NCI-H1436 (cell line): Measurements from ENCODE around the gene PTP4A1.
"Not testable (repeated sequence)": the region's sequence is repeated elsewhere in the genome, so short reads cannot be mapped to it uniquely, and the experiment has no call there.

Experiments
- DNase-seq: peaks from one replicate; lab custom pipeline; 2025; lab: John Stamatoyannopoulos, UW

Gene PTP4A1

DNA sequence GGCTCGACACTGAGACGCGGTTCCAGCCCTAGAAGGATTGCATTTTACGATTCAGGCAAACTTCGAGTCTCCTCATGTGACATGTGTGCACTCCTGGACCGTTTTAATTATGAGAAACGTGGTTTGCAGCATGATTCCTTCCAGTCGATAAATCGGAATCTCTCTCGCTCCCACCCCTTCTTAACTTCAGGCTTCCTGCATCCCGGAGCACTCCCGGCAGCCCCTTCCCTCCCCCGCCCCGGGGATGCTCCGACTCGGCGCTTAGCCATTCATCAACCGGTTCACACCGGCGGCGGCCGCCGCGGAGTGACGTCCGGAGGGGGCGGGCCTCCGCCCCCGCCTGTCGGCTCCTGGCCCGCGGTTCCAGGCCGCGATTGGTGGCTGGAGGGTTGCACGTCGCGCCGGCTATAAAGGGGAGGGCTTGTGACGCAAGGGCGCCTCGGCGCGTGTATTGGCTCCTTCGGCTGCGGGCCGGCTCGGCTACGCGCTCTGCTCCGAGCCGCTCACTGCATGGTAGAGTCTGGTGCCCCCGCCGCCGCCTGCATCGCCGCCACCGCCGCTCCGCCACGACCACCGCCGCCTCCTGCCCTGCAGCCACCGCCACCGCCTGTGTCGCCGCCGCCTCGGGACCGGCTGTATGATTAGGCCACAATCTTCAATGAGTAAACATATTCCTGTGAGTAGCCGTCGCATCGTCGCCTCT is at the start of gene PTP4A1, which contains the start of gene LOC128125822:
Gene PTP4A1 (plus strand): TSS at position 437 of the 703 bp plus-strand sequence. CDS start 4,401 bp downstream, outside the sequence.
Gene LOC128125822 (plus strand): TSS at position 437 of the 703 bp plus-strand sequence.
- peak; percentile 96 for DNase-seq

DNA sequence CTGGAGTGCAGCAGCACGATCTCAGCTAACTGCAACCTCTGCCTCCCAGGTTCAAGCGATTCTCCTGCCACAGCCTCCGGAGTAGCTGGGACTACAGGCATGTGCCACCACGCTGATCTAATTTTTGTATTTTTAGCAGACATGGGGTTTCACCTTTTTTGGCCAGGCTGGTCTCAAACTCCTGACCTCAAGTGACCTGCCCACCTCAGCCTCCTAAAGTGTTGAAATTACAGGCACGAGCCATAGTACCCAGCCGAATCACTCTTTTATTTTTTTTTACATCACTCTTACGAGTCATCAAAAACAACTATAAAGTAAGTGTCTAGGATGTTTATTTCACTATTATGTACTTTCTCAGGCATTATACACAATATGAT is 49.4 kb upstream of the PTP4A1 start:
- DNase-seq: not testable (repeated sequence)

DNA sequence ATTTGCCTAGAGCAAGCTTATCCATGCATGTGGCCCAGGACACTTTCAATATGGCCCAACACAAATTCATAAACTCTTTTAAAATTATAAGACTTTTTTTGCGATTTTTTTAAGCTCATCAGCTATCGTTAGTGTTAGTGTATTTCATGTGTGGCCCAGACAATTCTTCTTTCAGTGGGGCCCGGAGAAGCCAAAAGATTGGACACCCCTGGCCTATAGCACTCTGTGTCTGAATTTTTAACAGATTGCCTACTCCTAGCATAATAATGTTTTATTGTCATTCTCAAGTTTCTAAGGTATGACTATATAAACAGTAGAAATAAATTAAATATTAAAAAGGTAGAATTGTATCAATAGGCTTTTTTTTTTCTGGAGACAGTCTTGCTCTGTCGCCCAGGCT is 48.6 kb upstream of the PTP4A1 start:
- no peak for DNase-seq

GRCh38 chr6:63525186-63525878 is 46.9 kb upstream of the PTP4A1 start:
- DNase-seq: no peak

DNA sequence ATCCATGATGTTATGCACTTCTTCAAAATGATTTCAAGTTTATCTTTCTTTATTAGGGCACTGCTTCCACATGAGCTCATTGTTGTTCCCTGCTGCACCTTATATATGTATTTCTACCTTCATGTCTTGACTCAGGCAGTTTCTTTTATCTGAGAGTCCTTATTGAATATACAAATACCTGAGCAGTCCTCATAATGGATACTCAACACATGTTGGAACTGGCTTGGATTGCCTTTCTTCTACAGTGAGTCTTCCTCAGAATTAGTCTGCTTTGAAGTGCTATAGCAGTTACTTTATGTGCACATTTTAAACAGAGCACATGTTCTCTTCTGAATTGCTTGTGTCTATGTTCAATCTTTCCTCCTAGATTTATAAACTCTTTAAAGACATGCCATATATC is 45.3 kb upstream of the PTP4A1 start:
- DNase-seq: no peak

GRCh38 chr6:63527658-63528514 is 44.4 kb upstream of the PTP4A1 start:
- DNase-seq: no peak

DNA sequence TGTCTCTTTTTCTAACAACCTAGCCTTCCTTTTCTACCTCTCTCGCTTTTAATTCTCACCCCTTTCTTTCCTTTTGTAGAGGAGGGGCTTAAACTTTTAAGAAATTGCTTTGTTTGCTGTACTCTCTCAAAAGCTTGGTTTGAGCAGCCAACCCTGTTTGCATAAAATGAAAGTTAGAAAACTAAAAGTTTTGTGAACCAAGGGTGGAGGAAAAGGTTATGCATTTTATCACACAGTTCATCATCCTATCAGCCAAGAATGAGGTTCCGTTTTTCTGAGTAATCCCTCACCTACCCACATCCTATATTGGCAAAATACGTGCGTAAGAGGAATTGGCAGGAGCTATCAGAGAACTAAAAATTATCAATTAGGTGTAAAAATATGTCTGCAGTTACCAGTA is 42.8 kb upstream of the PTP4A1 start:
- no peak for DNase-seq

GRCh38 chr6:63530182-63530581 is 42.1 kb upstream of the PTP4A1 start:
- DNase-seq: no peak

- DNase-seq: no peak
These were observed 41.3 kb upstream of the PTP4A1 start for GRCh38 chr6:63530991-63531390.

GRCh38 chr6:63533026-63533425 is 39.3 kb upstream of the PTP4A1 start:
- no peak for DNase-seq

- DNase-seq: no peak
These were observed 38.3 kb upstream of the PTP4A1 start for GRCh38 chr6:63533952-63534351.

DNA sequence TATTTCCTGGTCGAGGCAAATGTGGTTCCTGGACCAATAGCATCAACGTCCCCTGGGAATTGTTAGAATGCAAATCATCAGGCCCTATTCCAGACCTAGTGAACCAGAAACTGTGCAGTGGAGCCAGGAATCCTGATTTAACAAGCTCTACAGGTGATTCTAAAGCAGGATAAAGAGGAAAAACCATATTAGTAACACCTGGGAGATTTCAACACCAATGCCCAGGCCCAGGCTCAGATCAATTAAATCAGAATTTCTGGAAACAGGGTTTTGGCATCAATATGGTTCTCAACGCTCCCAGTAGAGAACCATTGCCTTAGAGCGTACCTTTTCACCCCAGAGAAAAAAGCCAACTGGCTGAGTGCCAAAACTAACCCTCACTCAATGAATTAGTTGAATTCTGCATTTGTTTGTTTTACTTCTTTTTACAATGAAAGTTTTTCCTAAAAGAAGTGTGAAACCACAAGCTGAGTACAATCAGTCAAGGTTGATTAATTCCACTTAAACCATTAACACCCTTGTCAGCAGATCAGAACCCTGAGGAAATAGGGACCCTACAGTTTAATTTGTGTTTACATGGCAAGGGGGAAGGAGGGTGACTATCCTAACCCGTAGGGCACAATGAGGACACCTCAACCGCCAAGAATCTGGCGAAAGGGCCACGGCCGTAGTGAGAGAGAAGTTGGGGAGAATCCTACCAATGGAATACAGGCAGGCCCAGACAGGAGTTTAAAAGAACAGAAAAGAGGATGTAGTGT is 34.9 kb upstream of the PTP4A1 start:
- no peak for DNase-seq

- DNase-seq: no peak
These were observed 34.4 kb upstream of the PTP4A1 start for GRCh38 chr6:63537959-63538300.

- no peak for DNase-seq
These were observed 33.7 kb upstream of the PTP4A1 start for GRCh38 chr6:63538550-63538949.

GRCh38 chr6:63543001-63543400 is 29.3 kb upstream of the PTP4A1 start:
- no peak for DNase-seq

DNA sequence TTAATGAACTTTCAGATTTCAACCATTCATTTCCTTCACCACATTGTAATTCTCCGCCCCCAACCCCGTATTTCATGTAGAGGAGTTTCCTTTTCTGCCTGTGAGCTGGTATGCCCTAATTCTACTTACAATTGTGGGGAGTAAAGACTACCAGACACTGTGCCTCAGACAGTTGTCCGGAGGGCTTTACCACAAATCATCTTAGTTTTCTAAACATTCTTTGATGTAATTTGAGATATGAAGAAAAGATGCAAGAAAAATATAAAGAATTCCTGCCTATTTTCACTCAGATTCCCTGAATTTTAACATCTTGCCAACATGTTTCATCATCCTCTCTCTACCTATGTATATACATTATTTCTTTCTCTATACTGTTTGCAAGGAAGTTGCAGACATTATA is 28.3 kb upstream of the PTP4A1 start:
- DNase-seq: no peak

DNA sequence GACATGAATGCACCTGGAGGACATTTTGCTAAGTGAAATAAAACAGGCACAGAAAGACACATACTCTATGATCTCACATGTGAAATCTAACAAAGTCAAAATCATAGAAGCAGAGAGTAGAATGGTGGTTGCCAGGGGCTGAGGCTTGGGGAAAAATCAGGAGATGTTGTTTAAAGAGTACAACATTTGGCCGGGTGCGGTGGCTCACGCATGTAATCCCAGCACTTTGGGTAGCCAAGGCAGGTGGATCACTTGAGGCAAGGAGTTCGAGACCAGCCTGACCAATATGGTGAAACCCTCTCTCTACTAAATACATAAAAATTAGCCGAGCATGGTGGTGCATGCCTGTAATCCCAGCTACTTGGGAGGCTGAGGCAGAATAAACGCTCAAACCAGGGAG is 26.0 kb upstream of the PTP4A1 start:
- no peak for DNase-seq

DNA sequence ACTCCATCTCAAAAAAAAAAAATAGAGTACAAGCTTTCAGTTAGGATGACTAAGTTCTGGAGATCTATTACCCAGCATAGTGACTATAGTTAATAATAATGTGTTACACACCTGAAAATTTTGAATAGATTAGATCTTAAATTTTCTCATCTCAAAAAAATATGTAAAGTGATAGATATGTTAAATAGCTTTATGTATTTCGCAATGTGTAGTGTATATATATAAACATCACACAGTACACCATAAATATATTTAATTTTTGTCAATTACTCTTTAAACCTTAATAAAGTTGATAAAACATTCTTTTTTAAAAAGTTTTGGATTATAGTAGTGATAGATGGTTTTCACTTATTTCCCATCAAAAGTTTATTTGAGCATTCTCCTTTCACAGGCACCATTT is 25.6 kb upstream of the PTP4A1 start:
- DNase-seq: no peak

DNA sequence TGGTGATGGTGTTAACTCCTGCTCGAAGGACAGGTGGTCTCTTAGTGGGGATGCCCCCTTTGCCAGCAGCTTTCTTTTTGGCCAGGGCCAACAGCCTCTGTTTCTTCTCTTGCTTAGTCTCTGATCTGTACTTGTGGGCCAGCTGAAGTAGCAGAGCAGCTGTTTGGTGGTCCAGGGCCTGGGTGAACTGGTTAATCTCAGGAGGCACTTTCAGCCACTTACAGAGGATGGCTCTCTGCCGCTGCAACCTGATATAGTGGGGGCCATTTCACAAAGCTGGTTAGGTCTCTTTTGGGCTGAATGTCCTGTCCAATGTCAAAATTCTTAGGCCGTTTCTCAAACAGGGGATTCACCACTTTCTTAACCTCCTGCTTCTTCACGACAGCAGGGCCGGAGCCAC is 23.2 kb upstream of the PTP4A1 start:
- DNase-seq: no peak

- no peak for DNase-seq
These were observed 19.1 kb upstream of the PTP4A1 start for GRCh38 chr6:63553208-63553607.

DNA sequence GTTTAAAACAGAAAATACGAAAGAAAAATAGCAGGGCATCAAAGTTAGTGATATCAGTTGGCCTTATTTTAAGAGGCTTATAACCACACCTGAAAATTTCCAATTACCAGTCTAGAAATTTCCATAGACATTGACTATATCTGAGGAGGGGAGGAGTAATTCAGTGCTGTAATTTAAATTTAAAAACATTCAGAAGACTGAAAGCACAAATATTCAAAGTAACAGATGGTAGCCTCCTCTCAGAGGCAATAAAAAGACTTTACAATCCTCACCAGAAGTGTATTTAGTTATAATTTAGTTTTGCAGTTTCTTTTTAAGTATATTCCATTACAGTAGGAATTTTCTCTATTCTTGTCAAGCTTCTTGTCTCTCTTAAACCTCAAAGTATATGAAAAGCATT is 18.4 kb upstream of the PTP4A1 start:
- no peak for DNase-seq

- DNase-seq: no peak
These were observed 17.5 kb upstream of the PTP4A1 start for GRCh38 chr6:63554782-63555181.
